IMR-90 (cell line): ENCODE results near the gene OR2T35. TPM values are rescaled to one million over a fixed set of nuclear protein-coding genes. Genes with fewer than 3 reads are reported as not detected.

Source experiments
- ATAC-seq: fragments of 200-7000 bp; cut with Tn5 transposase; 2 replicates; pipeline ENCODE4 v1.9.1; 2020; ENCODE audit warnings: low read depth, mild to moderate bottlenecking, moderate library complexity
- BruUV-seq: library from RNA; stranded (reverse); fragments of 400-500 nt; replicated peaks from 2 replicates; lab custom pipeline; 2021; lab: Mats Ljungman, UMichigan
- CTCF ChIA-PET: fragments of 300-600 bp; formaldehyde crosslinking; extraction: SDS; loops from one replicate; lab custom pipeline; 2021; ENCODE audit warnings: antibody characterized with exemption; lab: Yijun Ruan, JAX
- POLR2A ChIA-PET: fragments of 300-600 bp; sonication (Branson Sonifier 250); formaldehyde crosslinking; loops from one replicate; lab custom pipeline; 2022; ENCODE audit warnings: antibody characterized with exemption; ENCODE audit not compliant: unreplicated experiment; lab: Charles Lee
- DNase-seq: peaks from one replicate; pipeline ENCODE4 v3.0.0; 2013
- H2AFZ ChIP-seq: replicated peaks from 2 replicates; pipeline ENCODE3; 2013; ENCODE audit warnings: low read length, mild to moderate bottlenecking; ENCODE audit not compliant: poor library complexity
- H2AK5ac ChIP-seq: 2 replicates; pipeline ENCODE4 v1.6.1; 2013; ENCODE audit warnings: low read depth, low read length, inconsistent platforms
- H2AK9ac ChIP-seq: replicated peaks from 2 replicates; pipeline ENCODE3; 2013; ENCODE audit warnings: mild to moderate bottlenecking, low read depth, low read length, moderate library complexity; ENCODE audit not compliant: poor library complexity
- H2BK120ac ChIP-seq: 2 replicates; pipeline ENCODE4 v1.6.1; 2013; ENCODE audit warnings: low read depth, low read length, inconsistent platforms
- H2BK15ac ChIP-seq: 3 replicates; pipeline ENCODE4 v1.6.1; 2013; ENCODE audit warnings: low read depth, low read length, inconsistent platforms
- H2BK20ac ChIP-seq: 2 replicates; pipeline ENCODE4 v1.6.1; 2013; ENCODE audit warnings: low read depth, mild to moderate bottlenecking, inconsistent platforms, low read length, moderate library complexity
- H2BK5ac ChIP-seq: 2 replicates; pipeline ENCODE4 v1.6.1; 2013; ENCODE audit warnings: mild to moderate bottlenecking, low read depth, low read length, inconsistent platforms; ENCODE audit not compliant: poor library complexity, severe bottlenecking
- H3K14ac ChIP-seq: replicated peaks from 2 replicates; pipeline ENCODE4 v1.6.1; 2013; ENCODE audit warnings: low read depth, low read length, inconsistent platforms
- H3K18ac ChIP-seq: 2 replicates; pipeline ENCODE4 v1.6.1; 2013; ENCODE audit warnings: low read depth, low read length, control low read depth
- H3K23ac ChIP-seq: 2 replicates; pipeline ENCODE4 v1.6.1; 2013; ENCODE audit warnings: low read depth, low read length, inconsistent platforms
- H3K27ac ChIP-seq: 2 replicates; pipeline ENCODE4 v1.5.1; 2013; ENCODE audit warnings: mild to moderate bottlenecking, control low read depth, low read length; ENCODE audit not compliant: insufficient read depth
- H3K27me3 ChIP-seq: 2 replicates; pipeline ENCODE4 v1.6.1; 2013; ENCODE audit warnings: low read length; ENCODE audit not compliant: control insufficient read depth, insufficient read depth
- H3K36me3 ChIP-seq: 2 replicates; pipeline ENCODE4 v1.6.1; 2013; ENCODE audit warnings: low read length, mixed read lengths; ENCODE audit not compliant: control insufficient read depth, insufficient read depth
- H3K4ac ChIP-seq: 2 replicates; pipeline ENCODE4 v1.6.1; 2013; ENCODE audit warnings: low read depth, low read length, inconsistent platforms
- H3K4me1 ChIP-seq: 2 replicates; pipeline ENCODE4 v1.6.1; 2013; ENCODE audit warnings: low read length, mixed read lengths; ENCODE audit not compliant: control insufficient read depth, insufficient read depth
- H3K4me2 ChIP-seq: 2 replicates; pipeline ENCODE4 v1.6.1; 2013; ENCODE audit warnings: low read depth, mild to moderate bottlenecking, control low read depth, low read length, moderate library complexity
- H3K4me3 ChIP-seq: 2 replicates; pipeline ENCODE4 v1.5.1; 2013; ENCODE audit warnings: low read depth, mild to moderate bottlenecking, control low read depth, low read length, moderate library complexity; ENCODE audit not compliant: insufficient read depth
- H3K56ac ChIP-seq: 2 replicates; pipeline ENCODE4 v1.6.1; 2013; ENCODE audit warnings: low read length, inconsistent platforms; ENCODE audit not compliant: insufficient read depth; ENCODE audit errors: extremely low read depth
- H3K79me1 ChIP-seq, 2 experiments: 2 replicates each; pipeline ENCODE4 v1.6.1; 2013; ENCODE audit warnings: low read length in 2 of 2, inconsistent platforms in 1 of 2, low read depth in 1 of 2
- H3K9ac ChIP-seq: 2 replicates; pipeline ENCODE4 v1.6.1; 2013; ENCODE audit warnings: low read depth, low read length, control low read depth
- H3K9me1 ChIP-seq: 2 replicates; pipeline ENCODE4 v1.6.1; 2013; ENCODE audit warnings: low read length, inconsistent platforms; ENCODE audit not compliant: insufficient read depth
- H3K9me3 ChIP-seq: 2 replicates; pipeline ENCODE4 v1.6.1; 2013; ENCODE audit warnings: low read length; ENCODE audit not compliant: control insufficient read depth, insufficient read depth
- H4K20me1 ChIP-seq: 2 replicates; pipeline ENCODE4 v1.6.1; 2013; ENCODE audit warnings: low read length, inconsistent platforms; ENCODE audit not compliant: insufficient read depth
- H4K5ac ChIP-seq: 2 replicates; pipeline ENCODE4 v1.6.1; 2013; ENCODE audit warnings: mild to moderate bottlenecking, low read depth, low read length, control low read depth
- H4K8ac ChIP-seq, 2 experiments: 2 replicates each; pipeline ENCODE4 v1.6.1; 2013; ENCODE audit warnings: low read depth in 2 of 2, low read length in 2 of 2, control low read depth in 1 of 2, inconsistent platforms in 1 of 2
- H4K91ac ChIP-seq: 2 replicates; pipeline ENCODE4 v1.6.1; 2013; ENCODE audit warnings: low read depth, low read length, inconsistent platforms; ENCODE audit not compliant: insufficient read depth
- MXI1 ChIP-seq: IDR thresholded peaks from 2 replicates; pipeline ENCODE4 v1.6.1; 2012; ENCODE audit warnings: low read depth, mild to moderate bottlenecking, low read length, moderate library complexity, borderline replicate concordance
- WGBS, 2 experiments: methylation state at CpG; one replicate each; pipeline versions ENCODE4 v1.1.5 to v1.1.7; 2013; ENCODE audit warnings: missing lambda C conversion rate in 2 of 2; ENCODE audit not compliant: insufficient read length in 1 of 2; ENCODE audit errors: extremely low coverage in 2 of 2; 5-methylcytosine and 5-hydroxymethylcytosine counted together
- dilution Hi-C: fragments of 300-500 bp; cut with HindIII; formaldehyde crosslinking; loops from one replicate; pipeline ENCODE4 v1.14.3; 2018; ENCODE audit warnings: low sequenced_read_pairs; ENCODE audit not compliant: unreplicated experiment
- in situ Hi-C: fragments of 300-500 bp; cut with MboI; formaldehyde crosslinking; loops from 3 replicates; pipeline ENCODE4 v1.14.3; 2019; ENCODE audit warnings: low sequenced_read_pairs, inconsistent platforms, mixed read lengths
- intact Hi-C: fragments of 100-400 bp; cut with micrococcal nuclease; formaldehyde crosslinking; loops from 2 replicates; pipeline ENCODE4 v1.10.0; 2022
- polyA plus RNA-seq, 3 experiments: library from polyadenylated mRNA; depleted of rRNA; stranded (reverse); fragments of >200 nt; gene quantifications; 2 replicates each; pipeline ENCODE4 v1.2.3, GENCODE V29; 2012; ENCODE audit warnings: low replicate concordance in 1 of 3
- total RNA-seq: library from RNA; depleted of rRNA; stranded (reverse); fragments of >200 nt; gene quantifications from 2 replicates; pipeline ENCODE4 v1.2.3, GENCODE V29; 2012
- TF ChIP-seq, protein P1 (sequence below): conservative IDR thresholded peaks from 2 replicates; pipeline ENCODE4 v1.5.1; 2012; ENCODE audit warnings: mild to moderate bottlenecking, low read depth, low read length, improper control_type of control experiment

OR2T35 gene
- total and polyA plus RNA-seq, 2 of the 4 experiments (the other 2 are of a cell fraction), result not detected

DNA sequence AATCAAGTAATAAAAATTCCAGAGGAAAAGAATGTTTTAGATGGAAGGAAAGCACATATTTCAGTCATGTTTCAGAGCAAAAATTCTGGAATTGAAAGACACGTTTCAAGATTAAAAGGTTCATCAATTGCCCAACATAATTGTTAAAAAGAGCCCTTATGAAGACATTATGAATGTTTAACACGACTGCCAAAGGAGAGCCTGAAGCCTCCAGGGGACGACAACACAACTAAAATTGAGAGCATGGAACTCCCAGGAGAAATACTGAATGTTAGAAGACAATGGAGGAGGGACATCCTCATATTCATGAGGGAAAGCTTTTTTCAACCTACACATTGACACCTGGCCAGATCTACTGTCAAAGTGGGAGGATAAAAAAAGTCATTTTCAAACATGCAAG, 26.2 kb downstream of the OR2T35 start:
- Histone ChIP-seq H3K14ac (no peak overlapping the region), H3K23ac (no peak overlapping the region), H3K9ac (no peak overlapping the region), H3K18ac (no peak overlapping the region), H4K91ac (no peak overlapping the region), H4K8ac (no peak overlapping the region), H3K4ac (no peak overlapping the region), H3K9me3 (no peaks in the 10 kb centered on the region), H4K5ac (no peak overlapping the region), H2BK5ac (no peak overlapping the region), H2AFZ (no peak overlapping the region), H2AK9ac (no peak overlapping the region), H2BK20ac (no peak overlapping the region), H3K79me1 (no peaks in the 10 kb centered on the region), H3K27me3 (no peaks in the 10 kb centered on the region), H3K4me1 (no peaks in the 10 kb centered on the region), H3K27ac (no peak overlapping the region), H3K56ac (no peak overlapping the region), H2AK5ac (no peak overlapping the region), H4K20me1 (no peaks in the 10 kb centered on the region), H2BK120ac (no peak overlapping the region), H2BK15ac (no peak overlapping the region), H3K4me2 (no peak overlapping the region), H3K36me3 (no peaks in the 10 kb centered on the region), H3K9me1 (no peaks in the 10 kb centered on the region), H3K4me3 (no peak overlapping the region)
- WGBS, 2 experiments, result no CpG with 5 or more reads among the region's 3 CpGs
- DNase-seq, result peak; percentile 0
- no TSS peak for BruUV-seq
- intact Hi-C loops (no loop called here), dilution Hi-C loops (no loop called here), in situ Hi-C loops (no loop called here)
- CTCF ChIA-PET, result no interaction called here
- TF ChIP-seq, protein P1, sequence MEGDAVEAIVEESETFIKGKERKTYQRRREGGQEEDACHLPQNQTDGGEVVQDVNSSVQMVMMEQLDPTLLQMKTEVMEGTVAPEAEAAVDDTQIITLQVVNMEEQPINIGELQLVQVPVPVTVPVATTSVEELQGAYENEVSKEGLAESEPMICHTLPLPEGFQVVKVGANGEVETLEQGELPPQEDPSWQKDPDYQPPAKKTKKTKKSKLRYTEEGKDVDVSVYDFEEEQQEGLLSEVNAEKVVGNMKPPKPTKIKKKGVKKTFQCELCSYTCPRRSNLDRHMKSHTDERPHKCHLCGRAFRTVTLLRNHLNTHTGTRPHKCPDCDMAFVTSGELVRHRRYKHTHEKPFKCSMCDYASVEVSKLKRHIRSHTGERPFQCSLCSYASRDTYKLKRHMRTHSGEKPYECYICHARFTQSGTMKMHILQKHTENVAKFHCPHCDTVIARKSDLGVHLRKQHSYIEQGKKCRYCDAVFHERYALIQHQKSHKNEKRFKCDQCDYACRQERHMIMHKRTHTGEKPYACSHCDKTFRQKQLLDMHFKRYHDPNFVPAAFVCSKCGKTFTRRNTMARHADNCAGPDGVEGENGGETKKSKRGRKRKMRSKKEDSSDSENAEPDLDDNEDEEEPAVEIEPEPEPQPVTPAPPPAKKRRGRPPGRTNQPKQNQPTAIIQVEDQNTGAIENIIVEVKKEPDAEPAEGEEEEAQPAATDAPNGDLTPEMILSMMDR, result peak; percentile 36; the same call in 1 of the 2 replicates
- TF ChIP-seq MXI1, result no peak
- POLR2A ChIA-PET, result no interaction called here
- no peak for ATAC-seq
